Naive thymus-derived CD4-positive, alpha-beta T cell (primary cell): ENCODE results near the gene GPR107. TPM values are rescaled to one million over a fixed set of nuclear protein-coding genes. Genes with fewer than 3 reads are reported as not detected.

ENCODE experiments used
- ATAC-seq: fragments of 150-1000 bp; cut with Tn5 transposase; 2 replicates; pipeline ENCODE4 v1.10.0; 2021; ENCODE audit warnings: mild to moderate bottlenecking, moderate library complexity
- CTCF ChIA-PET: fragments of 350-600 bp; sonication (Branson Sonifier 250); formaldehyde crosslinking; loops from one replicate; lab custom pipeline; 2021; ENCODE audit warnings: antibody characterized with exemption; lab: Charles Lee
- POLR2A ChIA-PET: fragments of 350-600 bp; sonication (Branson Sonifier 250); formaldehyde crosslinking; loops from one replicate; lab custom pipeline; 2021; ENCODE audit warnings: antibody characterized with exemption, inconsistent platforms; lab: Charles Lee
- DNase-seq, 9 donors: peaks; one replicate each; pipeline versions ENCODE4 v3.0.0 to v3.0.0-alpha.2; 2020 to 2022; ENCODE audit warnings: mixed read lengths in 1 of 9
- H3K27ac ChIP-seq: one replicate; pipeline ENCODE4 v1.7.0; 2013; ENCODE audit warnings: mild to moderate bottlenecking, low read depth, low read length, moderate library complexity
- H3K27me3 ChIP-seq, 2 donors: one replicate each; pipeline ENCODE4 v1.7.0; 2013; ENCODE audit warnings: low read length in 2 of 2, mild to moderate bottlenecking in 2 of 2, moderate library complexity in 2 of 2; ENCODE audit not compliant: control insufficient read depth in 2 of 2, insufficient read depth in 2 of 2
- H3K36me3 ChIP-seq, 3 experiments: 1 replicate in 2 of 3; 2 replicates in 1 of 3; pipeline ENCODE4 v1.7.0; 2013; ENCODE audit warnings: low read length in 3 of 3, mild to moderate bottlenecking in 3 of 3, moderate library complexity in 1 of 3; ENCODE audit not compliant: insufficient read depth in 3 of 3, control insufficient read depth in 2 of 3
- H3K4me1 ChIP-seq, 2 donors: one replicate each; pipeline ENCODE4 v1.7.0; 2013; ENCODE audit warnings: low read length in 2 of 2, mild to moderate bottlenecking in 2 of 2, moderate library complexity in 1 of 2; ENCODE audit not compliant: control insufficient read depth in 2 of 2, insufficient read depth in 2 of 2
- H3K4me3 ChIP-seq: 2 replicates; pipeline ENCODE4 v1.7.0; 2013; ENCODE audit warnings: mild to moderate bottlenecking, low read length
- H3K9me3 ChIP-seq, 3 experiments: 1 replicate in 2 of 3; 2 replicates in 1 of 3; pipeline ENCODE4 v1.7.0; 2013; ENCODE audit warnings: low read length in 3 of 3; ENCODE audit not compliant: control insufficient read depth in 2 of 3
- H3K27ac Mint-ChIP-seq, 9 donors: one replicate each; pipeline ENCODE4 v1.8.0; 2020 to 2022; ENCODE audit warnings: mixed read lengths in 9 of 9, mild to moderate bottlenecking in 8 of 9, moderate library complexity in 5 of 9, inconsistent platforms in 2 of 9
- H3K27me3 Mint-ChIP-seq, 5 donors: one replicate each; pipeline ENCODE4 v1.8.0; 2021 to 2022; ENCODE audit warnings: mixed read lengths in 5 of 5, mild to moderate bottlenecking in 1 of 5
- H3K36me3 Mint-ChIP-seq, 5 donors: one replicate each; pipeline ENCODE4 v1.8.0; 2020 to 2022; ENCODE audit warnings: mixed read lengths in 5 of 5, mild to moderate bottlenecking in 3 of 5, inconsistent platforms in 1 of 5
- H3K4me1 Mint-ChIP-seq, 7 donors: one replicate each; pipeline ENCODE4 v1.8.0; 2020 to 2022; ENCODE audit warnings: mixed read lengths in 7 of 7, mild to moderate bottlenecking in 3 of 7, inconsistent platforms in 1 of 7
- H3K4me3 Mint-ChIP-seq, 10 donors: one replicate each; pipeline ENCODE4 v1.8.0; 2020 to 2022; ENCODE audit warnings: mild to moderate bottlenecking in 10 of 10, mixed read lengths in 10 of 10, moderate library complexity in 6 of 10, inconsistent platforms in 2 of 10
- H3K9me3 Mint-ChIP-seq, 11 donors: one replicate each; pipeline ENCODE4 v1.8.0; 2020 to 2022; ENCODE audit warnings: mixed read lengths in 11 of 11, mild to moderate bottlenecking in 4 of 11, inconsistent platforms in 1 of 11, moderate library complexity in 1 of 11
- intact Hi-C, 2 donors: fragments of 100-400 bp; cut with micrococcal nuclease; formaldehyde crosslinking; loops; one replicate each; pipeline ENCODE4 v1.15.1; 2023
- polyA plus RNA-seq, 2 donors: library from polyadenylated mRNA; unstranded; fragments of 300-500 nt; fragmentation: Illumina TruSeq; gene quantifications; one replicate each; pipeline ENCODE4 v1.2.3, GENCODE V29; 2021
- total RNA-seq, 6 experiments: library from RNA in 5 of 6; stranded (reverse) in 5 of 6; gene quantifications; 1 replicate in 5 of 6; 2 replicates in 1 of 6; pipeline ENCODE4 v1.2.3 and lab custom pipeline; 2021 to 2026

The GPR107 gene
- total and polyA plus RNA-seq, 7 experiments from 2014 or later, result 2.8 to 24.0 (median 21.9) TPM

DNA sequence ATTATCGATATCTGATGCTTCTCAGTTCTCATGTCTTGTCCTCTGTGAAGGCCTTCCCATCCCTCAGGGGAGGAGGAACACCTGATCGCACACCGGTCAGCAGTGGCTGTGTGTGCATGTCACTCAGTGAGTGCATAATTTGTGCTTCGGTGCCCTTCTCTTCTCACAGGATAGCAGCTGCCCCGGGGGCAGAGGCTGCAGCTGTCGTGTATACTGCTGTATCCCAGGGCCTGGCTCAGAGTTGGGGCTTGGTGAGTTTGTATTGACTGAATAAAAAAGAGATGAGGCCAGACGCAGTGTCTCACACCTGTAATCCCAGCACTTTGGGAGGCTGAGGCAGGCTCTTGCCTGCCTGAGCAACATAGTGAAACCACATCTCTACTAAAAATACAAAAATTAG, 68.8 kb downstream of the GPR107 start:
- CTCF ChIA-PET, result interaction anchor here (0.7 to 1.2 kb wide), 2 partner anchors 15 to 87 kb away, joined by 3 read pairs; no protein-coding TSS in a partner anchor
- Mint-ChIP-seq H3K4me1 (peaks cover 10 to 12% (median 12%) of the 10 kb centered on the region in 7 donors), H3K36me3 (peaks cover 4 to 41% (median 11%) of the 10 kb centered on the region in 5 donors), H3K27me3 (no peaks in the 10 kb centered on the region), H3K9me3 (no peaks in the 10 kb centered on the region), H3K27ac (peak overlapping the region in 2 of 9 donors; percentile 56 to 60), H3K4me3 (no peak overlapping the region)
- Histone ChIP-seq H3K27me3 (no peaks in the 10 kb centered on the region), H3K4me1 (peaks cover 11 to 15% of the 10 kb centered on the region in 2 donors), H3K36me3 (peaks cover 0 to 47% (median 4%) of the 10 kb centered on the region in 3 experiments), H3K4me3 (no peak overlapping the region), H3K9me3 (no peaks in the 10 kb centered on the region), H3K27ac (no peak overlapping the region)
- POLR2A ChIA-PET, result interaction anchor here (0.6 kb wide), 1 partner anchor 193 kb away, joined by 3 read pairs; no protein-coding TSS in a partner anchor
- ATAC-seq (no peak), DNase-seq (no peak)
- intact Hi-C loops, result no loop called here

GRCh38 chr9:130124085-130124860, 70.6 kb downstream of the GPR107 start:
- Histone ChIP-seq H3K4me3 (no peak overlapping the region), H3K27me3 (no peaks in the 10 kb centered on the region), H3K27ac (no peak overlapping the region), H3K9me3 (no peaks in the 10 kb centered on the region), H3K36me3 (peaks cover 0 to 31% (median 4%) of the 10 kb centered on the region in 3 experiments), H3K4me1 (peaks cover 28 to 32% of the 10 kb centered on the region in 2 donors)
- H3K27ac Mint-ChIP-seq, result no peak overlapping the region
- no peaks in the 10 kb centered on the region for H3K27me3 Mint-ChIP-seq
- no peak for DNase-seq
- no peaks in the 10 kb centered on the region for H3K9me3 Mint-ChIP-seq
- intact Hi-C loops, result no loop called here
- ATAC-seq, result no peak
- peaks cover 27 to 30% (median 30%) of the 10 kb centered on the region in 7 donors for H3K4me1 Mint-ChIP-seq
- H3K4me3 Mint-ChIP-seq, result no peak overlapping the region
- H3K36me3 Mint-ChIP-seq, result peaks cover 4 to 32% (median 5%) of the 10 kb centered on the region in 5 donors
- ChIA-PET POLR2A (interaction anchor here (0.6 kb wide), 1 partner anchor 68 kb away, joined by 3 read pairs; no protein-coding TSS in a partner anchor), CTCF (no interaction called here)

DNA sequence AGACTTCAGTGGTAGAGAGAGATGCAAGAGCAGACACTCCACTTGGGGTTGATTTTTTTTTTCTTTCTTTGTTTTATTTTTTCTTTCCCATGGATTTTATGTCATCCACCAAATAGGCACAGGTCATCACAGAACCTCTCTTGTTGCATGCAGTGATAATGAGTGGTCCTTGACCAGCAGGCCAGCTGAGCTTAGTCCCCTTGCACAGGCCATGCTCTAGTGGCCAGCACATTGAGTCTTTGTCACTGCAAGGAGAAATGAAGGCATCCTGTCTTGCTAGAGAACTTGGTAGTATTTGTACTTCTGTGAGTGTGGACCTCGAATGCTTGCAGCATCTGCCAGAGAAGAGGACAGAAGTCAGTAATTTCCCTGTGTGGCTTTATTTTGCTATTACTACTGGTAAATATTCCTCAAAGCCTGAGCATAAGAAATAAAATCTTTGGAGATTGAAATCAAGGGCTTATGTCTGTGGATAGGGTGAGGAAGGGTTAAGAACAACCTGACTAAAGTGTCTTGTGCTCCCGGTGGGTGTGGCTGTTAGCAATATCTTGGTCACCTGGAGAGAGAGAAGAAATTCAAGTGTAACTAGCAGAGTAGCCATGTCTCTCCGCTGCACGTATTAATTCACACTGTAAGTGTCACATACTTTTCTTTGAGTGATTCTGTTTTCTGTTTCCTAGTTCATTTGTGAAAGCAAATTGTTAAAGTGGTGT, 73.2 kb downstream of the GPR107 start:
- ChIA-PET POLR2A (interaction anchor here (0.7 kb wide), 1 partner anchor 39 kb away, joined by 5 read pairs; no protein-coding TSS in a partner anchor), CTCF (no interaction called here)
- H3K36me3 ChIP-seq, result peaks cover 0 to 17% (median 4%) of the 10 kb centered on the region in 3 experiments
- H3K4me3 ChIP-seq, result no peak overlapping the region
- no peaks in the 10 kb centered on the region for H3K27me3 Mint-ChIP-seq
- H3K27me3 ChIP-seq, result no peaks in the 10 kb centered on the region
- peaks cover 51 to 54% of the 10 kb centered on the region in 2 donors for H3K4me1 ChIP-seq
- H3K9me3 ChIP-seq, result no peaks in the 10 kb centered on the region
- no peak overlapping the region for H3K27ac ChIP-seq
- intact Hi-C loops, result loop anchor here (5.0 kb wide), 3 partner anchors 45 to 450 kb away; partner anchors contain the start of genes FUBP3 (in 1 of the 2) and NCS1 (in 1 of the 2)
- peak overlapping the region; percentile 15 to 93 (median 54) for H3K4me3 Mint-ChIP-seq
- peaks cover 0 to 1% (median 0%) of the 10 kb centered on the region in 11 donors for H3K9me3 Mint-ChIP-seq
- H3K27ac Mint-ChIP-seq, result peak overlapping the region; percentile 6 to 97 (median 40)
- H3K4me1 Mint-ChIP-seq, result peaks cover 44 to 56% (median 51%) of the 10 kb centered on the region in 7 donors
- DNase-seq (no peak), ATAC-seq (no peak)
- H3K36me3 Mint-ChIP-seq, result peaks cover 0 to 36% (median 5%) of the 10 kb centered on the region in 5 donors

GRCh38 chr9:130128251-130128650, 74.5 kb downstream of the GPR107 start:
- ChIA-PET CTCF (interaction anchor here (0.6 to 2.2 kb wide), 3 partner anchors 21 to 502 kb away, joined by 3 to 12 read pairs (median 4); partner anchors contain the start of gene NTMT1), POLR2A (interaction anchor here (0.9 to 1.2 kb wide), 6 partner anchors 11 to 241 kb away, joined by 3 to 4 read pairs (median 3); no protein-coding TSS in a partner anchor)
- peak; percentile 94 for ATAC-seq
- no peaks in the 10 kb centered on the region for H3K27me3 ChIP-seq
- H3K9me3 Mint-ChIP-seq, result peaks cover 0 to 1% (median 0%) of the 10 kb centered on the region in 11 donors
- H3K27me3 Mint-ChIP-seq, result no peaks in the 10 kb centered on the region
- DNase-seq, result peak; percentile 25 to 89 (median 82)
- H3K4me3 ChIP-seq, result peak overlapping the region; percentile 52
- peaks cover 0 to 6% (median 4%) of the 10 kb centered on the region in 3 experiments for H3K36me3 ChIP-seq
- intact Hi-C loops, result loop anchor here (1.0 to 5.0 kb wide), 7 partner anchors 10 to 449 kb away; partner anchors contain the start of genes FUBP3 (in 1 of the 2) and NCS1 (in 1 of the 2)
- peaks cover 53 to 55% of the 10 kb centered on the region in 2 donors for H3K4me1 ChIP-seq
- no peaks in the 10 kb centered on the region for H3K9me3 ChIP-seq
- H3K27ac ChIP-seq, result peak overlapping the region; percentile 66
- H3K4me3 Mint-ChIP-seq, result peak overlapping the region; percentile 76 to 93 (median 82)
- peaks cover 44 to 67% (median 57%) of the 10 kb centered on the region in 7 donors for H3K4me1 Mint-ChIP-seq
- H3K36me3 Mint-ChIP-seq, result peaks cover 0 to 36% (median 9%) of the 10 kb centered on the region in 5 donors
- peak overlapping the region; percentile 89 to 99 (median 95) for H3K27ac Mint-ChIP-seq

- peaks cover 53 to 55% of the 10 kb centered on the region in 2 donors for H3K4me1 ChIP-seq
- peaks cover 0 to 4% (median 3%) of the 10 kb centered on the region in 3 experiments for H3K36me3 ChIP-seq
- no peaks in the 10 kb centered on the region for H3K9me3 ChIP-seq
- ATAC-seq (peak; percentile 73), DNase-seq (peak in 7 of 9 donors; percentile 13 to 68 (median 21))
- H3K36me3 Mint-ChIP-seq, result peaks cover 0 to 36% (median 13%) of the 10 kb centered on the region in 5 donors
- peak overlapping the region; percentile 52 for H3K4me3 ChIP-seq
- intact Hi-C loops, result loop anchor here (1.0 to 5.0 kb wide), 7 partner anchors 9 to 448 kb away; partner anchors contain the start of genes FUBP3 (in 1 of the 2) and NCS1 (in 1 of the 2)
- peak overlapping the region; percentile 89 to 99 (median 95) for H3K27ac Mint-ChIP-seq
- ChIA-PET POLR2A (interaction anchor here (1.0 to 1.3 kb wide), 6 partner anchors 10 to 237 kb away, joined by 3 to 4 read pairs (median 3); no protein-coding TSS in a partner anchor), CTCF (interaction anchor here (1.2 to 2.2 kb wide), 2 partner anchors 21 to 107 kb away, joined by 4 to 12 read pairs; no protein-coding TSS in a partner anchor)
- no peaks in the 10 kb centered on the region for H3K27me3 Mint-ChIP-seq
- H3K4me1 Mint-ChIP-seq, result peaks cover 44 to 72% (median 60%) of the 10 kb centered on the region in 7 donors
- H3K27me3 ChIP-seq, result no peaks in the 10 kb centered on the region
- peak overlapping the region; percentile 66 for H3K27ac ChIP-seq
- H3K4me3 Mint-ChIP-seq, result peak overlapping the region; percentile 76 to 93 (median 82)
- peaks cover 0 to 1% (median 0%) of the 10 kb centered on the region in 11 donors for H3K9me3 Mint-ChIP-seq
Observed at GRCh38 chr9:130128733-130129431, 75.2 kb downstream of the GPR107 start.
